WERI-Rb-1 (cell line): ENCODE measurements around the gene ME2.

ENCODE experiments used
- DNase-seq: peaks from one replicate; pipeline ENCODE4 v3.0.0-alpha.2; 2020
- H3K27ac ChIP-seq: fragments of 250-450 bp; sonication (Bioruptor Pico); 2 replicates; pipeline ENCODE4 v1.5.1; 2020; ENCODE audit warnings: mild to moderate bottlenecking, moderate library complexity
- H3K27me3 ChIP-seq: fragments of 250-450 bp; sonication (Bioruptor Pico); 2 replicates; pipeline ENCODE4 v1.5.1; 2021; ENCODE audit warnings: mild to moderate bottlenecking, low read depth, moderate library complexity; ENCODE audit not compliant: insufficient read depth, severe bottlenecking
- H3K36me3 ChIP-seq: fragments of 250-450 bp; sonication (Bioruptor Pico); 2 replicates; pipeline ENCODE4 v1.5.1; 2020; ENCODE audit warnings: mild to moderate bottlenecking, moderate library complexity
- H3K4me3 ChIP-seq: 2 replicates; pipeline ENCODE4 v1.5.1; 2011; ENCODE audit warnings: low read depth, mild to moderate bottlenecking, control low read depth, low read length
- H3K9me3 ChIP-seq: fragments of 250-450 bp; sonication (Bioruptor Pico); 2 replicates; pipeline ENCODE4 v1.5.1; 2021; ENCODE audit warnings: mild to moderate bottlenecking, moderate library complexity; ENCODE audit not compliant: severe bottlenecking
- CTCF ChIP-seq: IDR thresholded peaks from 2 replicates; pipeline ENCODE4 v1.5.1; 2011; ENCODE audit warnings: low read depth, mild to moderate bottlenecking, control low read depth, inconsistent platforms, low read length

Gene ME2

GRCh38 chr18:50839341-50839740 lies 39.6 kb upstream of the ME2 start:
- TF ChIP-seq CTCF: no peak
- DNase-seq: peak; percentile 59
- no peak overlapping the region for H3K4me3 ChIP-seq
- no peaks in the 10 kb centered on the region for H3K27me3 ChIP-seq
- H3K27ac ChIP-seq: no peak overlapping the region
- no peaks in the 10 kb centered on the region for H3K9me3 ChIP-seq
- H3K36me3 ChIP-seq: no peaks in the 10 kb centered on the region

- H3K27me3 ChIP-seq: no peaks in the 10 kb centered on the region
- DNase-seq: no peak
- no peak for TF ChIP-seq CTCF
- no peaks in the 10 kb centered on the region for H3K9me3 ChIP-seq
- H3K27ac ChIP-seq: no peak overlapping the region
- no peak overlapping the region for H3K4me3 ChIP-seq
- H3K36me3 ChIP-seq: no peaks in the 10 kb centered on the region
Measured at GRCh38 chr18:50839996-50840395, 38.9 kb upstream of the ME2 start.

GRCh38 chr18:50842846-50843245 lies 36.1 kb upstream of the ME2 start:
- Histone ChIP-seq H3K36me3 (no peaks in the 10 kb centered on the region), H3K27me3 (no peaks in the 10 kb centered on the region), H3K27ac (no peak overlapping the region), H3K9me3 (no peaks in the 10 kb centered on the region), H3K4me3 (no peak overlapping the region)
- DNase-seq: no peak
- TF ChIP-seq CTCF: no peak

GRCh38 chr18:50844554-50844953 lies 34.4 kb upstream of the ME2 start:
- Histone ChIP-seq H3K36me3 (no peaks in the 10 kb centered on the region), H3K9me3 (no peaks in the 10 kb centered on the region), H3K4me3 (no peak overlapping the region), H3K27me3 (no peaks in the 10 kb centered on the region), H3K27ac (no peak overlapping the region)
- no peak for TF ChIP-seq CTCF
- no peak for DNase-seq

- H3K27ac ChIP-seq: no peak overlapping the region
- DNase-seq: no peak
- TF ChIP-seq CTCF: no peak
- H3K4me3 ChIP-seq: no peak overlapping the region
- no peaks in the 10 kb centered on the region for H3K27me3 ChIP-seq
- H3K9me3 ChIP-seq: no peaks in the 10 kb centered on the region
- H3K36me3 ChIP-seq: no peaks in the 10 kb centered on the region
Measured at GRCh38 chr18:50844960-50845359, 34.0 kb upstream of the ME2 start.

GRCh38 chr18:50847192-50847591 lies 31.7 kb upstream of the ME2 start:
- H3K27ac ChIP-seq: no peak overlapping the region
- no peaks in the 10 kb centered on the region for H3K27me3 ChIP-seq
- no peaks in the 10 kb centered on the region for H3K36me3 ChIP-seq
- no peak overlapping the region for H3K4me3 ChIP-seq
- no peaks in the 10 kb centered on the region for H3K9me3 ChIP-seq
- TF ChIP-seq CTCF: no peak
- no peak for DNase-seq
